Measurements from ENCODE around the gene LBHD2.

LBHD2 gene

GRCh38 chr14:103136388-103137271, 52.6 kb downstream of the LBHD2 start:
- H3K27ac ChIP-seq (replicated peaks), result no peak overlapping the region
- no peak overlapping the region for H3K4me3 ChIP-seq (replicated peaks; ENCODE audit: insufficient read depth, low read length)
- TF ChIP-seq REST (IDR thresholded peaks at IDR 0.05; ENCODE audit: insufficient replicate concordance, low read depth) (no peak), POLR2AphosphoS5 (IDR thresholded peaks at IDR 0.05; ENCODE audit: low read depth) (no peak), SPI1 (IDR thresholded peaks at IDR 0.05; ENCODE audit: borderline replicate concordance, low read depth) (no peak), GABPA (IDR thresholded peaks at IDR 0.05; ENCODE audit: low read depth) (no peak)
- TF ChIP-seq, protein P1, sequence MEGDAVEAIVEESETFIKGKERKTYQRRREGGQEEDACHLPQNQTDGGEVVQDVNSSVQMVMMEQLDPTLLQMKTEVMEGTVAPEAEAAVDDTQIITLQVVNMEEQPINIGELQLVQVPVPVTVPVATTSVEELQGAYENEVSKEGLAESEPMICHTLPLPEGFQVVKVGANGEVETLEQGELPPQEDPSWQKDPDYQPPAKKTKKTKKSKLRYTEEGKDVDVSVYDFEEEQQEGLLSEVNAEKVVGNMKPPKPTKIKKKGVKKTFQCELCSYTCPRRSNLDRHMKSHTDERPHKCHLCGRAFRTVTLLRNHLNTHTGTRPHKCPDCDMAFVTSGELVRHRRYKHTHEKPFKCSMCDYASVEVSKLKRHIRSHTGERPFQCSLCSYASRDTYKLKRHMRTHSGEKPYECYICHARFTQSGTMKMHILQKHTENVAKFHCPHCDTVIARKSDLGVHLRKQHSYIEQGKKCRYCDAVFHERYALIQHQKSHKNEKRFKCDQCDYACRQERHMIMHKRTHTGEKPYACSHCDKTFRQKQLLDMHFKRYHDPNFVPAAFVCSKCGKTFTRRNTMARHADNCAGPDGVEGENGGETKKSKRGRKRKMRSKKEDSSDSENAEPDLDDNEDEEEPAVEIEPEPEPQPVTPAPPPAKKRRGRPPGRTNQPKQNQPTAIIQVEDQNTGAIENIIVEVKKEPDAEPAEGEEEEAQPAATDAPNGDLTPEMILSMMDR (IDR thresholded peaks at IDR 0.05; ENCODE audit: insufficient read depth, low read length), result no peak
- DNase-seq (ENCODE audit: low read depth in 1 of 2, low spot score in 1 of 2), result peak in 1 of 2 experiments; percentile 20
- H3K27me3 ChIP-seq (ENCODE audit: insufficient read depth, poor library complexity, severe bottlenecking), result no peaks in the 10 kb centered on the region

DNA sequence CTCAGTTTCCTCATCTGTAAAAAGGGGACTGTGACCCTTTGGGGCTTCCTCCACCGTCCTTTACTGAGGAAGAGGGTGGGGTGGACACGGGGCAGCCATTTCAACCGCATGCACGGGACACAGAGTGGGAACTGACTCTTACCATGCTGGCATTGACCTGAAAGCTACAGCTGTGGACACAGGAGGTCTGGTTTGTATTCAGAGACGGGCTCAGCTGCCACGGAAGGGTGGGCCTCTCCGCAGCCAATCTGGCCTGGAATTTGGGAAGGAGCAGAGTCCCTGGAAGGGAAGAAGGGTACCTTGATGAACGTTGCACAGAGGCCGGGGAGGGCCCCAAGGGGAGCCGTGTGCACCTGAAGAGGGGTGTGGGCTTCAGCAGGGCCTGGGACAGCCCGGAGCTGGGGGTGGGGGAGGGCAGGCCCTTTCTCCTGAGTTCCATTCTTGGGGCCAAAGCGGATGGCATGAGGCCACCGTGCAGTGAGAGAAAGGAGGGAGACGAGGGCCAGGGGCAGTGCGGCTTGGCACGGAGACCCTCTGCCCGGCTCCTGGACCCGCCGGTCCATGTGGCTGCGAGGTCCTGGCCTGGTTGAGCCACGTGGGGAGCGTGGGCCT, 53.8 kb downstream of the LBHD2 start:
- TF ChIP-seq SPI1 (IDR thresholded peaks at IDR 0.05; ENCODE audit: borderline replicate concordance, low read depth), result no peak
- TF ChIP-seq, protein P1 (IDR thresholded peaks at IDR 0.05; ENCODE audit: insufficient read depth, low read length), result no peak
- no peak for TF ChIP-seq POLR2AphosphoS5 (IDR thresholded peaks at IDR 0.05; ENCODE audit: low read depth)
- no peak for TF ChIP-seq REST (IDR thresholded peaks at IDR 0.05; ENCODE audit: insufficient replicate concordance, low read depth)
- no peak for TF ChIP-seq GABPA (IDR thresholded peaks at IDR 0.05; ENCODE audit: low read depth)
- Histone ChIP-seq H3K4me3 (replicated peaks; ENCODE audit: insufficient read depth, low read length) (no peak overlapping the region), H3K27ac (replicated peaks) (no peak overlapping the region), H3K27me3 (ENCODE audit: insufficient read depth, poor library complexity, severe bottlenecking) (no peaks in the 10 kb centered on the region)
- no peak for DNase-seq (ENCODE audit: low read depth in 1 of 2, low spot score in 1 of 2)

GRCh38 chr14:103138301-103139131, 54.5 kb downstream of the LBHD2 start:
- Histone ChIP-seq H3K27ac (replicated peaks) (no peak overlapping the region), H3K27me3 (ENCODE audit: insufficient read depth, poor library complexity, severe bottlenecking) (no peaks in the 10 kb centered on the region), H3K4me3 (replicated peaks; ENCODE audit: insufficient read depth, low read length) (no peak overlapping the region)
- DNase-seq (ENCODE audit: low read depth in 1 of 2, low spot score in 1 of 2), result no peak
- no peak for TF ChIP-seq GABPA (IDR thresholded peaks at IDR 0.05; ENCODE audit: low read depth)

All from HL-60 (cell line).